Left lung (tissue), 10 donors: ENCODE results near the gene MOB3B. TPM values are rescaled to one million over a fixed set of nuclear protein-coding genes. Genes with fewer than 3 reads are reported as not detected.

Source experiments
- ATAC-seq: fragments of 200-7000 bp; cut with Tn5 transposase; one replicate; pipeline ENCODE4 v1.9.1; 2020; ENCODE audit warnings: moderate library complexity
- DNase-seq, 4 donors: peaks; one replicate each; pipeline ENCODE4 v3.0.0-alpha.2; 2013 to 2020
- H3K27ac ChIP-seq, 2 donors: fragments of 200-600 bp; sonication (generic) in 1 of 2; one replicate each; pipeline versions ENCODE4 v1.5.0 to v1.8.0; 2020 to 2021
- H3K27me3 ChIP-seq, 2 donors: fragments of 200-600 bp; sonication (generic) in 1 of 2; one replicate each; pipeline versions ENCODE4 v1.5.0 to v1.8.0; 2020 to 2021
- H3K36me3 ChIP-seq, 2 donors: fragments of 200-600 bp; sonication (generic) in 1 of 2; one replicate each; pipeline versions ENCODE4 v1.5.0 to v1.8.0; 2020 to 2021
- H3K4me1 ChIP-seq, 2 donors: fragments of 200-600 bp; one replicate each; pipeline ENCODE4 v1.8.0; 2021
- H3K4me3 ChIP-seq, 2 donors: fragments of 200-600 bp; sonication (generic) in 1 of 2; one replicate each; pipeline versions ENCODE4 v1.5.0 to v1.8.0; 2020 to 2021; ENCODE audit warnings: mild to moderate bottlenecking in 1 of 2
- H3K9me3 ChIP-seq, 2 donors: fragments of 200-600 bp; sonication (generic) in 1 of 2; one replicate each; pipeline versions ENCODE4 v1.5.0 to v1.8.0; 2020 to 2021
- CTCF ChIP-seq, 2 donors: fragments of 200-600 bp; sonication (generic) in 1 of 2; IDR thresholded peaks; one replicate each; pipeline versions ENCODE4 v1.5.0 to v1.8.0; 2021; ENCODE audit warnings: antibody characterized with exemption in 2 of 2
- intact Hi-C, 2 donors: fragments of 100-400 bp; cut with DNase I; formaldehyde crosslinking; loops; one replicate each; pipeline versions ENCODE4 v1.11.2 to v1.14.2; 2022
- polyA plus RNA-seq, 6 donors: library from polyadenylated mRNA; unstranded; fragments of 120-200 nt; gene quantifications; one replicate each; pipeline ENCODE4 v1.2.1, GENCODE V29; 2013; ENCODE audit not compliant: insufficient read length in 6 of 6
- total RNA-seq, 2 donors: library from RNA; stranded (reverse); fragmentation: NEBNext Ultra II Directional; extraction: Animal tissue kit (Norgen Biotek cat#: 25700); gene quantifications; one replicate each; pipeline ENCODE4 v1.2.1, GENCODE V29; 2021
- donor health status: DM: no; HTN: yes; CAD: no.
- donor health status: DM: no; HTN: no; CAD: no.

MOB3B gene
- total and polyA plus RNA-seq, 8 donors: 7.2 to 18.3 (median 15.8) TPM

GRCh38 chr9:27391040-27391895 lies 138.3 kb downstream of the MOB3B start:
- no peak for DNase-seq
- TF ChIP-seq CTCF (IDR thresholded peaks at IDR 0.05): no peak
- Histone ChIP-seq H3K9me3 (no peaks in the 10 kb centered on the region), H3K36me3 (no peaks in the 10 kb centered on the region), H3K27ac (no peak overlapping the region), H3K27me3 (no peaks in the 10 kb centered on the region), H3K4me3 (no peak overlapping the region), H3K4me1 (peaks cover 0 to 12% of the 10 kb centered on the region in 2 donors)
- intact Hi-C loops: no loop called here
- ATAC-seq: no peak

- intact Hi-C loops: no loop called here
- TF ChIP-seq CTCF (IDR thresholded peaks at IDR 0.05): no peak
- H3K9me3 ChIP-seq: no peaks in the 10 kb centered on the region
- no peaks in the 10 kb centered on the region for H3K27me3 ChIP-seq
- peaks cover 0 to 8% of the 10 kb centered on the region in 2 donors for H3K4me1 ChIP-seq
- DNase-seq: no peak
- no peak for ATAC-seq
- H3K27ac ChIP-seq: no peak overlapping the region
- no peaks in the 10 kb centered on the region for H3K36me3 ChIP-seq
- H3K4me3 ChIP-seq: no peak overlapping the region
Measured at GRCh38 chr9:27388150-27388549, 141.5 kb downstream of the MOB3B start.

GRCh38 chr9:27387722-27388121 lies 141.9 kb downstream of the MOB3B start:
- no peak for DNase-seq
- H3K36me3 ChIP-seq: no peaks in the 10 kb centered on the region
- intact Hi-C loops: no loop called here

GRCh38 chr9:27386571-27387091 lies 143.0 kb downstream of the MOB3B start:
- intact Hi-C loops: no loop called here

More at GRCh38 chr9:27387722-27388121, 141.9 kb downstream of the MOB3B start:
- no peak for ATAC-seq
- H3K4me3 ChIP-seq: no peak overlapping the region
- no peaks in the 10 kb centered on the region for H3K9me3 ChIP-seq
- H3K4me1 ChIP-seq: peaks cover 0 to 8% of the 10 kb centered on the region in 2 donors
- H3K27ac ChIP-seq: no peak overlapping the region
- TF ChIP-seq CTCF (IDR thresholded peaks at IDR 0.05): no peak
- H3K27me3 ChIP-seq: no peaks in the 10 kb centered on the region

More at GRCh38 chr9:27386571-27387091, 143.0 kb downstream of the MOB3B start:
- Histone ChIP-seq H3K27me3 (no peaks in the 10 kb centered on the region), H3K4me3 (no peak overlapping the region), H3K4me1 (peaks cover 0 to 8% of the 10 kb centered on the region in 2 donors), H3K9me3 (no peaks in the 10 kb centered on the region), H3K36me3 (no peaks in the 10 kb centered on the region), H3K27ac (no peak overlapping the region)
- TF ChIP-seq CTCF (IDR thresholded peaks at IDR 0.05): no peak
- peak; percentile 62 for ATAC-seq
- DNase-seq: no peak
